SU-DHL-6 (cell line): Measurements from ENCODE around the gene REPS1.

Source experiments
- H2AFZ ChIP-seq: fragments of 200-600 bp; sonication (generic); 2 replicates; pipeline ENCODE4 v1.6.1; 2014; ENCODE audit warnings: low read depth, mild to moderate bottlenecking, moderate library complexity, mixed read lengths, antibody characterized with exemption, low read length; ENCODE audit not compliant: severe bottlenecking
- H3F3A ChIP-seq: fragments of 200-600 bp; shearing (Covaris generic); 2 replicates; pipeline ENCODE4 v1.6.0; 2016; ENCODE audit warnings: antibody characterized with exemption, mild to moderate bottlenecking; ENCODE audit not compliant: insufficient read depth
- H3K27ac ChIP-seq: fragments of 200-600 bp; sonication (generic); 2 replicates; pipeline ENCODE4 v1.5.1; 2016; ENCODE audit warnings: low read depth, mild to moderate bottlenecking, low read length, moderate library complexity, mixed read lengths
- H3K27me3 ChIP-seq: fragments of 200-600 bp; sonication (generic), shearing (Covaris generic); 2 replicates; pipeline ENCODE4 v1.6.0; 2014; ENCODE audit warnings: mild to moderate bottlenecking, low read length
- H3K36me3 ChIP-seq: fragments of 200-600 bp; sonication (generic); 2 replicates; pipeline ENCODE4 v1.6.1; 2014; ENCODE audit warnings: mild to moderate bottlenecking, low read length, mixed read lengths
- H3K4me2 ChIP-seq: fragments of 300-600, 200-600 bp; shearing (Covaris generic), sonication (generic); 2 replicates; pipeline ENCODE4 v1.6.0; 2014; ENCODE audit warnings: low read length, low read depth, mild to moderate bottlenecking; ENCODE audit not compliant: poor library complexity, severe bottlenecking
- H3K4me3 ChIP-seq: fragments of 200-600 bp; sonication (generic); 2 replicates; pipeline ENCODE4 v1.5.1; 2014; ENCODE audit warnings: antibody characterized with exemption, low read length, mild to moderate bottlenecking, mixed read lengths; ENCODE audit not compliant: insufficient read depth, poor library complexity, severe bottlenecking
- H3K79me2 ChIP-seq: fragments of 200-600 bp; sonication (generic); 2 replicates; pipeline ENCODE4 v1.6.1; 2014; ENCODE audit warnings: mild to moderate bottlenecking, low read length, moderate library complexity; ENCODE audit not compliant: insufficient read depth
- H3K9ac ChIP-seq: fragments of 200-600 bp; sonication (generic); 2 replicates; pipeline ENCODE4 v1.7.0; 2014; ENCODE audit warnings: mild to moderate bottlenecking, low read length
- H3K9me2 ChIP-seq: fragments of 200-600 bp; sonication (generic); replicated peaks from 2 replicates; pipeline ENCODE4 v1.6.1; 2014; ENCODE audit warnings: low read length; ENCODE audit not compliant: insufficient read depth
- H3K9me3 ChIP-seq: fragments of 200-600 bp; sonication (generic); 2 replicates; pipeline ENCODE4 v1.6.1; 2014; ENCODE audit warnings: low read length, mixed read lengths; ENCODE audit not compliant: insufficient read depth
- H4K20me1 ChIP-seq: fragments of 200-600 bp; sonication (generic); 2 replicates; pipeline ENCODE4 v1.6.1; 2014; ENCODE audit warnings: low read depth, mild to moderate bottlenecking, antibody characterized with exemption, low read length, moderate library complexity, mixed read lengths
- CTCF ChIP-seq: fragments of 200-600 bp; sonication (generic); IDR thresholded peaks from one replicate; pipeline ENCODE4 v1.5.1; 2017; ENCODE audit warnings: antibody characterized with exemption, mild to moderate bottlenecking, low read length, moderate library complexity; ENCODE audit not compliant: insufficient read depth, poor library complexity, severe bottlenecking
- EZH2phosphoT487 ChIP-seq: fragments of 200-600 bp; sonication (generic), shearing (Covaris generic); conservative IDR thresholded peaks from 2 replicates; pipeline ENCODE4 v1.6.1; 2018; ENCODE audit warnings: mild to moderate bottlenecking, antibody characterized with exemption, low read length, moderate library complexity, mixed read lengths

REPS1 gene

GRCh38 chr6:139013185-139013800, 25.2 kb upstream of the REPS1 start:
- no peak overlapping the region for H3K4me3 ChIP-seq
- no peak overlapping the region for H3K27ac ChIP-seq
- no peaks in the 10 kb centered on the region for H3K9me2 ChIP-seq
- no peaks in the 10 kb centered on the region for H3K27me3 ChIP-seq
- H3K36me3 ChIP-seq: no peaks in the 10 kb centered on the region
- H3F3A ChIP-seq: no peaks in the 10 kb centered on the region
- H3K79me2 ChIP-seq: no peaks in the 10 kb centered on the region
- TF ChIP-seq EZH2phosphoT487 (no peak), CTCF (no peak)
- H2AFZ ChIP-seq: no peak overlapping the region
- H3K9ac ChIP-seq: no peak overlapping the region
- H3K9me3 ChIP-seq: no peaks in the 10 kb centered on the region
- no peaks in the 10 kb centered on the region for H4K20me1 ChIP-seq
- H3K4me2 ChIP-seq: no peak overlapping the region

- Histone ChIP-seq H4K20me1 (no peaks in the 10 kb centered on the region), H3K4me3 (no peak overlapping the region), H3K79me2 (no peaks in the 10 kb centered on the region), H3K27me3 (no peaks in the 10 kb centered on the region), H2AFZ (no peak overlapping the region), H3K9ac (no peak overlapping the region), H3K9me3 (no peaks in the 10 kb centered on the region), H3K4me2 (no peak overlapping the region), H3K36me3 (no peaks in the 10 kb centered on the region), H3F3A (no peaks in the 10 kb centered on the region), H3K27ac (no peak overlapping the region), H3K9me2 (no peaks in the 10 kb centered on the region)
- TF ChIP-seq CTCF: no peak
- no peak for TF ChIP-seq EZH2phosphoT487
Measured at GRCh38 chr6:139011980-139012379, 23.9 kb upstream of the REPS1 start.

- H3K9me3 ChIP-seq: no peaks in the 10 kb centered on the region
- H4K20me1 ChIP-seq: no peaks in the 10 kb centered on the region
- H3K79me2 ChIP-seq: no peaks in the 10 kb centered on the region
- H3K9me2 ChIP-seq: no peaks in the 10 kb centered on the region
- H3K27me3 ChIP-seq: no peaks in the 10 kb centered on the region
- H3K4me3 ChIP-seq: no peak overlapping the region
- TF ChIP-seq EZH2phosphoT487: no peak
- no peak for TF ChIP-seq CTCF
- no peak overlapping the region for H3K27ac ChIP-seq
- H3K9ac ChIP-seq: no peak overlapping the region
- H3K36me3 ChIP-seq: no peaks in the 10 kb centered on the region
- H3F3A ChIP-seq: no peaks in the 10 kb centered on the region
- H3K4me2 ChIP-seq: no peak overlapping the region
- no peak overlapping the region for H2AFZ ChIP-seq
Measured at GRCh38 chr6:139010674-139011073, 22.6 kb upstream of the REPS1 start.
